ENCODE measurements around the gene EML4. TPM values are rescaled to one million over a fixed set of nuclear protein-coding genes. Genes with fewer than 3 reads are reported as not detected.

Gene EML4
- total and polyA plus RNA-seq, 2 of the 13 experiments (the other 11 are each of a cell fraction or from before 2014, with no cell fraction given) = 243 to 476 TPM

DNA sequence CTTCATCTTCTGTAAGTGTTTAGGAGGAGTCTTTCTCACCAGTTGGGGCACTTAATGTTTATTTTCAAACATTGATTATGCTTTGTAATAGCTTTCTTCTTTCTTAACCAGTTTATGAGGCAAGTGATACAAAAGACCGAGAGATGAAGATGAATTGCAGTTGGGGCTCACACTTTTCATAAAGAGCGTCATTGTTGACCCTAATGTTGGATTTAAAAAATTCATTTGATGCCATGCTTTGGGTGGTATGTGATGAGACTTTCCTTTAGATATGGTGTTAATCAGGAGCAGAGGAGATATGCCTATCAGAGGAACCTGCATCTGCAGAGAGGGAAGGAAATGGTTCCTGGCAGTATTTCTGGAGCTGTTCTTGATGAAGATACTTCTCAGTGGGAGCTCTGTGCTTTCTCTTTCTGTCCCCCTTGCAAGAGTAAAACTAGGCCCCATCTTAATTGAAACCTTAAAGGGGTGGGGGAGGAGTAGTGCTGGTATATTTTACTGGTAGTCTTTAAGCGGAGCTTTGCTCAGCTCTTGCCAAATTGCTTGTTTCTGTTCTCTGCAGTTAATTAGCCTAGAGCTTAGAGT, 2.3 kb downstream of the EML4 start:
- Histone ChIP-seq H3K9ac (ENCODE audit: insufficient read depth, low read depth, low read length) (peak overlapping the region; percentile 94), H3K4me1 (ENCODE audit: insufficient read depth, low read length) (peaks cover 52% of the 10 kb centered on the region), H3K9me3 (ENCODE audit: low read length) (no peaks in the 10 kb centered on the region), H3K36me3 (replicated peaks in 1 of 2; ENCODE audit: control insufficient read depth in 1 of 2, insufficient read depth in 2 of 2, low read length in 2 of 2) (peaks cover 3 to 31% of the 10 kb centered on the region in 2 experiments; a peak in 4 of 5 replicates), H3K4me2 (ENCODE audit: low read depth, low read length) (peak overlapping the region; percentile 95), H3K4me3 (replicated peaks in 1 of 3; ENCODE audit: insufficient read depth in 1 of 3, low read depth in 2 of 3, low read length in 3 of 3) (peak overlapping the region; percentile 95 to 98 (median 95)), H3K27me3 (ENCODE audit: control insufficient read depth in 1 of 2, insufficient read depth in 2 of 2, low read length in 2 of 2) (no peaks in the 10 kb centered on the region; a peak in 1 of 5 replicates), H4K20me1 (ENCODE audit: insufficient read depth, low read length) (peaks cover 37% of the 10 kb centered on the region), H3K79me2 (ENCODE audit: insufficient read depth, low read length) (peaks cover 80% of the 10 kb centered on the region), H2AFZ (ENCODE audit: low read length) (no peak overlapping the region), H3K27ac (ENCODE audit: extremely low read length, insufficient read depth, low read length) (peak overlapping the region; percentile 78)
- 1% methylated on average over 3 of the region's 3 CpGs for WGBS (ENCODE audit: low lambda C conversion rate)
- TSS peak; percentile 37 for BruUV-seq (replicated peaks)
- ChIA-PET CTCF (ENCODE audit: low intra/inter-chr PET ratio, low total read pairs) (no interaction called here), POLR2A (interaction anchor here (0.8 to 3.4 kb wide), 15 partner anchors 10 to 80 kb away, joined by 3 to 18 read pairs (median 6); no protein-coding TSS in a partner anchor)
- in situ Hi-C loops (cut with HindIII; ENCODE audit: extremely low pct_ligation_motif_present, low pct_unique_long_range_greater_than_20kb) = loop anchor here (5.0 kb wide), 2 partner anchors 39 to 74 kb away; no protein-coding TSS in a partner anchor
- DNase-seq (ENCODE audit: low spot score) (peak; percentile 44), FAIRE-seq (no peak), ATAC-seq (no peak)
- intact Hi-C loops (cut with micrococcal nuclease; ENCODE audit: unreplicated experiment) = loop anchor here (2.0 to 5.0 kb wide), 2 partner anchors 35 to 66 kb away; no protein-coding TSS in a partner anchor
- TF ChIP-seq, protein P1, sequence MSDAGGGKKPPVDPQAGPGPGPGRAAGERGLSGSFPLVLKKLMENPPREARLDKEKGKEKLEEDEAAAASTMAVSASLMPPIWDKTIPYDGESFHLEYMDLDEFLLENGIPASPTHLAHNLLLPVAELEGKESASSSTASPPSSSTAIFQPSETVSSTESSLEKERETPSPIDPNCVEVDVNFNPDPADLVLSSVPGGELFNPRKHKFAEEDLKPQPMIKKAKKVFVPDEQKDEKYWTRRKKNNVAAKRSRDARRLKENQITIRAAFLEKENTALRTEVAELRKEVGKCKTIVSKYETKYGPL (CRISPR knock-in tag; IDR thresholded peaks at IDR 0.05) = 0 out of 2 replicates have a peak, but pooled peaks have one; percentile 12
- TF ChIP-seq POLR2G (IDR thresholded peaks at IDR 0.05; ENCODE audit: low read depth, low read length) (peak; percentile 66), HDAC6 (IDR thresholded peaks at IDR 0.05; ENCODE audit: low read depth, low read length) (no peak), SALL1 (CRISPR knock-in tag; IDR thresholded peaks at IDR 0.05) (peak; percentile 18; the same call in 1 of the 2 replicates), XBP1 (CRISPR knock-in tag; IDR thresholded peaks at IDR 0.05) (no peak), KAT8 (CRISPR knock-in tag; IDR thresholded peaks at IDR 0.05) (no peak), ZNF281 (CRISPR knock-in tag; IDR thresholded peaks at IDR 0.05; ENCODE audit: borderline replicate concordance) (peak; percentile 82; the same call in 1 of the 2 replicates), ARID4A (CRISPR knock-in tag; IDR thresholded peaks at IDR 0.05; ENCODE audit: borderline replicate concordance) (peak; percentile 42; the same call in 1 of the 2 replicates), JUN (CRISPR knock-in tag; IDR thresholded peaks at IDR 0.05) (no peak), ZNF781 (CRISPR knock-in tag; IDR thresholded peaks at IDR 0.05; ENCODE audit: borderline replicate concordance, not compliant biosample characterization) (no peak), ATRX (CRISPR knock-in tag; IDR thresholded peaks at IDR 0.05; ENCODE audit: borderline replicate concordance) (no peak)

Data from HepG2 (cell line).